SK-N-SH treated with all-trans-retinoic acid at 6 μM for 48 hours (cell line): Measurements from ENCODE around the gene SYN1.
"Not testable (repeated sequence)": the region's sequence is repeated elsewhere in the genome, so short reads cannot be mapped to it uniquely, and the experiment has no call there.

Experiments used
- ATAC-seq: fragments of 200-7000 bp; cut with Tn5 transposase; 3 replicates; pipeline ENCODE4 v1.9.1; 2020; ENCODE audit warnings: mild to moderate bottlenecking, moderate library complexity
- ARNTL ChIP-seq: fragments of 450-650 bp; formaldehyde crosslinking; IDR thresholded peaks from 2 replicates; pipeline ENCODE4 v1.5.0; 2020; ENCODE audit warnings: low read depth, mild to moderate bottlenecking, moderate library complexity, borderline replicate concordance
- BACH2 ChIP-seq: fragments of 250-450 bp; sonication (Bioruptor Pico); IDR thresholded peaks from 2 replicates; pipeline ENCODE4 v1.9.0; 2021; ENCODE audit warnings: mild to moderate bottlenecking, borderline replicate concordance
- CREB5 ChIP-seq: fragments of 250-450 bp; sonication (Bioruptor Pico); IDR thresholded peaks from 2 replicates; pipeline ENCODE4 v1.5.1; 2020; ENCODE audit warnings: low read depth, mild to moderate bottlenecking, moderate library complexity
- CSDC2 ChIP-seq: fragments of 250-450 bp; sonication (Bioruptor Pico); IDR thresholded peaks from 2 replicates; pipeline ENCODE4 v1.5.0; 2020; ENCODE audit warnings: mild to moderate bottlenecking, moderate library complexity
- CSRNP3 ChIP-seq: fragments of 250-450 bp; sonication (Bioruptor Pico); IDR thresholded peaks from 2 replicates; pipeline ENCODE4 v1.5.1; 2021; ENCODE audit warnings: mild to moderate bottlenecking, moderate library complexity
- ESRRG ChIP-seq: fragments of 250-450 bp; sonication (Bioruptor Pico); IDR thresholded peaks from 2 replicates; pipeline ENCODE4 v1.6.1; 2021; ENCODE audit warnings: mild to moderate bottlenecking
- GLIS3 ChIP-seq: fragments of 250-450 bp; sonication (Bioruptor Pico); IDR thresholded peaks from 2 replicates; pipeline ENCODE4 v1.5.0; 2020; ENCODE audit warnings: mild to moderate bottlenecking, moderate library complexity
- ISL1 ChIP-seq: fragments of 250-450 bp; sonication (Bioruptor Pico); IDR thresholded peaks from 2 replicates; pipeline ENCODE4 v2.1.2; 2022; ENCODE audit warnings: mild to moderate bottlenecking, moderate library complexity
- PATZ1 ChIP-seq: fragments of 250-450 bp; sonication (Bioruptor Pico); IDR thresholded peaks from 2 replicates; pipeline ENCODE4 v1.8.0; 2020; ENCODE audit warnings: mild to moderate bottlenecking, moderate library complexity, borderline replicate concordance
- POU6F1 ChIP-seq: fragments of 250-450 bp; sonication (Bioruptor Pico); IDR thresholded peaks from 2 replicates; pipeline ENCODE4 v1.8.0; 2021; ENCODE audit warnings: low read depth, mild to moderate bottlenecking, moderate library complexity, borderline replicate concordance
- PPARA ChIP-seq: fragments of 250-450 bp; sonication (Bioruptor Pico); IDR thresholded peaks from 2 replicates; pipeline ENCODE4 v1.5.0; 2020; ENCODE audit warnings: mild to moderate bottlenecking, borderline replicate concordance
- RARB ChIP-seq: fragments of 250-450 bp; sonication (Bioruptor Pico); IDR thresholded peaks from 2 replicates; pipeline ENCODE4 v1.8.0; 2021; ENCODE audit warnings: mild to moderate bottlenecking, moderate library complexity
- SNAI2 ChIP-seq: fragments of 250-450 bp; sonication (Bioruptor Pico); IDR thresholded peaks from 2 replicates; pipeline ENCODE4 v1.5.0; 2020; ENCODE audit warnings: mild to moderate bottlenecking, moderate library complexity
- TCF4 ChIP-seq: fragments of 250-450 bp; sonication (Bioruptor Pico); IDR thresholded peaks from 2 replicates; pipeline ENCODE4 v1.8.0; 2021; ENCODE audit warnings: mild to moderate bottlenecking, moderate library complexity, borderline replicate concordance
- TOX ChIP-seq: fragments of 250-450 bp; sonication (Bioruptor Pico); IDR thresholded peaks from 2 replicates; pipeline ENCODE4 v1.8.0; 2021; ENCODE audit warnings: mild to moderate bottlenecking, moderate library complexity, borderline replicate concordance
- ZFP3 ChIP-seq: fragments of 250-450 bp; sonication (Bioruptor Pico); IDR thresholded peaks from 2 replicates; pipeline ENCODE4 v1.5.0; 2020; ENCODE audit warnings: mild to moderate bottlenecking, moderate library complexity
- ZFP30 ChIP-seq: fragments of 450-650 bp; formaldehyde crosslinking; IDR thresholded peaks from 2 replicates; pipeline ENCODE4 v1.5.0; 2022; ENCODE audit warnings: mild to moderate bottlenecking, moderate library complexity
- ZNF565 ChIP-seq: fragments of 450-650 bp; formaldehyde crosslinking; conservative IDR thresholded peaks from 2 replicates; pipeline ENCODE4 v1.5.0; 2020; ENCODE audit warnings: low read depth, mild to moderate bottlenecking, moderate library complexity
- ZNF70 ChIP-seq: fragments of 450-650 bp; formaldehyde crosslinking; IDR thresholded peaks from 2 replicates; pipeline ENCODE4 v1.5.0; 2020; ENCODE audit warnings: mild to moderate bottlenecking, moderate library complexity
- ZNF8 ChIP-seq: fragments of 450-650 bp; formaldehyde crosslinking; IDR thresholded peaks from 2 replicates; pipeline ENCODE4 v1.5.0; 2020; ENCODE audit warnings: mild to moderate bottlenecking, moderate library complexity

The SYN1 gene

GRCh38 chrX:47608130-47608810 lies 11.4 kb downstream of the SYN1 start:
- no peak for ATAC-seq
- no peak for TF ChIP-seq ZFP3 (CRISPR knock-in tag)
- TF ChIP-seq CREB5, result no peak
- no peak for TF ChIP-seq GLIS3 (CRISPR knock-in tag)
- TF ChIP-seq SNAI2 (CRISPR knock-in tag), result no peak
- no peak for TF ChIP-seq ZNF70 (CRISPR knock-in tag)
- no peak for TF ChIP-seq ZNF565
- TF ChIP-seq ARNTL (CRISPR knock-in tag), result no peak
- TF ChIP-seq BACH2 (CRISPR knock-in tag), result no peak
- no peak for TF ChIP-seq ZNF8 (CRISPR knock-in tag)
- TF ChIP-seq PATZ1 (CRISPR knock-in tag), result no peak
- no peak for TF ChIP-seq TOX (CRISPR knock-in tag)
- TF ChIP-seq RARB, result no peak
- TF ChIP-seq PPARA, result no peak
- TF ChIP-seq CSRNP3 (CRISPR knock-in tag), result no peak
- no peak for TF ChIP-seq ESRRG
- no peak for TF ChIP-seq ZFP30

GRCh38 chrX:47607091-47607490 lies 12.6 kb downstream of the SYN1 start:
- ATAC-seq, result peak; percentile 44; the same call in 1 of the 3 replicates
- no peak for TF ChIP-seq ZFP3 (CRISPR knock-in tag)
- TF ChIP-seq ISL1 (CRISPR knock-in tag), result peak; percentile 68

GRCh38 chrX:47605024-47605423 lies 14.6 kb downstream of the SYN1 start:
- no peak for ATAC-seq
- TF ChIP-seq RARB (no peak), CSRNP3 (CRISPR knock-in tag) (no peak), ZFP30 (no peak), POU6F1 (CRISPR knock-in tag) (no peak), ISL1 (CRISPR knock-in tag) (no peak), TCF4 (CRISPR knock-in tag) (no peak), ZNF565 (no peak), CSDC2 (CRISPR knock-in tag) (no peak), PPARA (no peak), ZNF70 (CRISPR knock-in tag) (no peak), PATZ1 (CRISPR knock-in tag) (no peak)

- not testable (repeated sequence) for ATAC-seq
These were observed 16.5 kb downstream of the SYN1 start for GRCh38 chrX:47603125-47603524.
